H1 (cell line): ENCODE measurements around the gene PAIP2B.

ENCODE experiments used
- CREB1 ChIP-seq: IDR thresholded peaks from 2 replicates; pipeline ENCODE4 v1.6.1; 2012; ENCODE audit warnings: inconsistent platforms
- CTCF ChIP-seq, 3 experiments: IDR thresholded peaks; 1 replicate in 2 of 3; 2 replicates in 1 of 3; pipeline versions ENCODE4 v1.5.1 to v1.6.1; 2011; ENCODE audit warnings: low read length in 3 of 3, mild to moderate bottlenecking in 3 of 3, inconsistent platforms in 2 of 3, low read depth in 1 of 3, moderate library complexity in 1 of 3; ENCODE audit not compliant: insufficient read depth in 1 of 3; ENCODE audit errors: control extremely low read depth in 1 of 3
- FOSL1 ChIP-seq: IDR thresholded peaks from 2 replicates; pipeline ENCODE4 v1.6.1; 2011; ENCODE audit warnings: mild to moderate bottlenecking, low read depth, low read length, moderate library complexity; ENCODE audit not compliant: insufficient read depth
- PHF8 ChIP-seq: fragments of 200-600 bp; sonication (generic); conservative IDR thresholded peaks from 2 replicates; pipeline ENCODE4 v1.7.1; 2012; ENCODE audit warnings: low read depth, mild to moderate bottlenecking, inconsistent platforms, low read length, moderate library complexity
- POLR2A ChIP-seq, 2 experiments: IDR thresholded peaks; 1 replicate in 1 of 2; 2 replicates in 1 of 2; pipeline ENCODE4 v1.6.1; 2011; ENCODE audit warnings: low read depth in 2 of 2, low read length in 2 of 2, mild to moderate bottlenecking in 2 of 2; ENCODE audit errors: control extremely low read depth in 1 of 2
- SIN3A ChIP-seq, 2 experiments: IDR thresholded peaks in 1 of 2; conservative IDR thresholded peaks in 1 of 2; 2 replicates each; pipeline ENCODE4 v1.6.1; 2011 to 2012; ENCODE audit warnings: low read length in 2 of 2, improper control_type of control experiment in 1 of 2, low read depth in 1 of 2, mild to moderate bottlenecking in 1 of 2
- TAF1 ChIP-seq: IDR thresholded peaks from 2 replicates; pipeline ENCODE4 v1.6.1; 2011; ENCODE audit warnings: mild to moderate bottlenecking, low read depth, low read length

- TF ChIP-seq CTCF (IDR thresholded peaks at IDR 0.05; ENCODE audit: control extremely low read depth in 1 of 3, insufficient read depth in 1 of 3, low read depth in 1 of 3, low read length in 3 of 3) (peak; percentile 80 to 90 (median 88)), PHF8 (no peak), POLR2A (IDR thresholded peaks at IDR 0.05; ENCODE audit: control extremely low read depth in 1 of 2, low read depth in 2 of 2, low read length in 2 of 2) (no peak), CREB1 (no peak), SIN3A (conservative IDR thresholded peaks at IDR 0.05 in 1 of 2, IDR thresholded peaks at IDR 0.05 in 1 of 2; ENCODE audit: low read depth in 1 of 2, low read length in 2 of 2) (0 out of 4 replicates have a peak, but pooled peaks of 1 of the 2 experiments have one; percentile 47), FOSL1 (no peak), TAF1 (no peak)
These were observed 69.6 kb downstream of the PAIP2B start for GRCh38 chr2:71157124-71157793.
